GM21528 (cell line): Measurements from ENCODE around the gene ZC2HC1B.

Experiments used
- ATAC-seq: cut with Tn5 transposase; IDR thresholded peaks from one replicate; pipeline ENCODE4 v1.9.1; 2021; ENCODE audit warnings: mild to moderate bottlenecking, moderate library complexity; ENCODE audit not compliant: unreplicated experiment, low FRiP score

Gene ZC2HC1B

DNA sequence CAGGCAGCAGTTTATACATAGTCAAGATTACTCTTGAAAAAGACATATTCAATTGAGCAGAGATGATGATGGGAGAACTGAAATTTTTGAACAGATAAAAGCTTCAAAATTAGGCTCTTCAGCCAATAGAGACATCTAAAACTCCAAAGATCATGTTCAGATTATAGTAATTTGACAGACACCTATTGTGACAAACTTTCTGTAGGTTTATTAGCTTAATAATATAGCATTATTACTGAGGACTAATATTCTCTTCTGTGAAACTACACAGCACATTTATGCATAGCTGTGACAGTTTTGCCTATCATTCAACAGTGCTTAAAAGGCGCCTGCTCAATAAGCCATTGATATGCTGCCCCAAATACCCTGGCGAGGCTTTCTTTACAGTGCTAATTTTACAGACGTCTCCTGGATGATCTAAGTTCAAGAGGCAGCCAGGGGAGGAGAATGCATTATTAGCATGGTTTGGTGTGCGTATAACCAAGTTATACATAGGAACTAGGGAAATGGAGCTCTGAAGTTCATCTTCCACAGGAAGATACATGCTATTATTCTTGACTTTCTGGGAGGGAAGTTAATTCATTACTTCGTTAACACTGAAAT is 122.3 kb downstream of the ZC2HC1B start:
- no peak for ATAC-seq
